ENCODE data around the gene PPP1R3G. TPM values are rescaled to one million over a fixed set of nuclear protein-coding genes. Genes with fewer than 3 reads are reported as not detected.

The PPP1R3G gene
- total RNA-seq: under 1 TPM in 2 of 5 donors, not detected in 3; 0.06 to 0.07 TPM
- not detected for total RNA-seq (2013)
- total RNA-seq: 0 to 0.37 (median 0.05) reads per million in 29 experiments

DNA sequence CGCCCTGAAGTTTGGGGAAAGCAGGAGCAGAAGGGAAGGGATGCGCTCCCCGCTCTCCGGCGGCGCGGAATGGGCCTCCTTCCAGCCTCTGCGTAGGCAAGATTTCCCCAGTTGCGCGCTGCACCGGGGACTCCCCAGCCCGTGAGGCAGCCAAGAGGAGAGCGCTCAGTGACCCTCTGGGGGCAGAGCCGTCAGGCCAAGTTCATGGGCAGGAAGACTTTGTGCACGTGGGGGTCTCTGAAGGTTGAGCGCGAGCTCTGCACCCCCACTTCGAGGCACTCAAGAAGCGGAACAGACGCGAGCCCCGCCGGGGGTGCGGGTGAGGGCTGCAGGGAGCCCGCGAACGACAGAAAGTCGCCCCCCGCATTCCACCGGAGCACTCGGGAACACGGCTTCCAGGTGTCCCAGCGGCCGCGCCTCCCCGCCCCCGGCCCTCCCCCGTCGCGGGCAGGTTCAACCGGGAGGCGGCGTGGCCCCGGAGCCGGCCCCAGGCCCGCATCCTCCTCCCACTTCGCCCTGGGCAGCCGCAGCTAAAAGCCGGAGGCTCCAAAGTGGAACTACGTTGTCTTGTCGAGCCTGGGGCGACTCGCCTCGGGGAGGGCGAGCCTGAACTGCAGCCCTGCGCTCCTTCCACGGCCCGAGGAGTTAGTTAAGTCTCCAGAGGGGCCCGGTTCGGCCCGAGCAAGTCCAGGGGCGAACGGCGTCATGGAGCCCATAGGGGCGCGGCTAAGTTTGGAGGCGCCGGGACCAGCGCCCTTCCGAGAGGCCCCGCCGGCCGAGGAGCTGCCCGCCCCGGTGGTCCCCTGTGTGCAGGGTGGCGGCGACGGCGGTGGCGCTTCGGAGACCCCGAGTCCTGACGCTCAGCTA is at the start of gene PPP1R3G:
PPP1R3G (plus strand) TSS at position 561 of the 867 bp plus-strand sequence; CDS start at position 706, 145 bp downstream.
- peak within 1 kb of the TSS; percentile 28 to 62 (median 34) for H3K4me3 Mint-ChIP-seq
- H3K4me1 ChIP-seq (ENCODE audit: control insufficient read depth in 1 of 2, extremely low read depth in 1 of 2, insufficient read depth in 2 of 2, low read length in 2 of 2): peaks cover 5 to 12% of the 10 kb centered on the region in 2 experiments
- ChIA-PET POLR2A (no interaction called here), CTCF (no interaction called here)
- peak within 1 kb of the TSS in 1 of 2 donors; percentile 68 for H3K4me3 ChIP-seq (ENCODE audit: control insufficient read depth in 1 of 2, extremely low read depth in 1 of 2, low read length in 1 of 2)
- H3K27me3 Mint-ChIP-seq: peaks cover 24 to 58% of the 10 kb centered on the region in 2 donors
- H3K36me3 ChIP-seq (ENCODE audit: control insufficient read depth in 2 of 2, extremely low read depth in 1 of 2, insufficient read depth in 1 of 2, low read length in 1 of 2): no peaks in the 10 kb centered on the region
- peaks cover 2 to 61% of the 10 kb centered on the region in 2 experiments for H3K27me3 ChIP-seq (replicated peaks in 1 of 2; ENCODE audit: control insufficient read depth in 2 of 2, extremely low read depth in 1 of 2, insufficient read depth in 2 of 2, low read length in 1 of 2)
- no peak within 1 kb of the TSS for H3K27ac ChIP-seq (ENCODE audit: low read length)
- no peak for DNase-seq
- no peak within 1 kb of the TSS for H3K27ac Mint-ChIP-seq
- peaks cover 0 to 11% (median 5%) of the 10 kb centered on the region in 3 donors for H3K4me1 Mint-ChIP-seq
- H3K9me3 Mint-ChIP-seq: no peaks in the 10 kb centered on the region
- H3K9me3 ChIP-seq: no peaks in the 10 kb centered on the region
- no peaks in the 10 kb centered on the region for H3K36me3 Mint-ChIP-seq
- no peak for ATAC-seq (replicated peaks in 1 of 4)
- WGBS (ENCODE audit: insufficient coverage): 1% methylated on average over 82 of the region's 83 CpGs

- ChIA-PET POLR2A (no interaction called here), CTCF (interaction anchor here in 1 of 2 donors (1.0 kb wide), 1 partner anchor 22 kb away, joined by 3 read pairs; no protein-coding TSS in a partner anchor)
- Histone ChIP-seq H3K27me3 (replicated peaks in 1 of 2; ENCODE audit: control insufficient read depth in 2 of 2, extremely low read depth in 1 of 2, insufficient read depth in 2 of 2, low read length in 1 of 2) (peaks cover 0 to 2% of the 10 kb centered on the region in 2 experiments), H3K4me1 (ENCODE audit: control insufficient read depth in 1 of 2, extremely low read depth in 1 of 2, insufficient read depth in 2 of 2, low read length in 2 of 2) (no peaks in the 10 kb centered on the region), H3K4me3 (ENCODE audit: control insufficient read depth in 1 of 2, extremely low read depth in 1 of 2, low read length in 1 of 2) (no peak overlapping the region), H3K9me3 (no peaks in the 10 kb centered on the region), H3K36me3 (ENCODE audit: control insufficient read depth in 2 of 2, extremely low read depth in 1 of 2, insufficient read depth in 1 of 2, low read length in 1 of 2) (no peaks in the 10 kb centered on the region), H3K27ac (ENCODE audit: low read length) (no peak overlapping the region)
- Mint-ChIP-seq H3K4me3 (no peak overlapping the region), H3K27ac (no peak overlapping the region), H3K36me3 (no peaks in the 10 kb centered on the region), H3K4me1 (peaks cover 0 to 3% (median 3%) of the 10 kb centered on the region in 3 donors), H3K27me3 (no peaks in the 10 kb centered on the region), H3K9me3 (no peaks in the 10 kb centered on the region)
- ATAC-seq (replicated peaks in 1 of 4): no peak
- DNase-seq: no peak
- WGBS (ENCODE audit: insufficient coverage): 67% methylated on average over 8 of the region's 8 CpGs
These were observed 48.9 kb upstream of the PPP1R3G start for GRCh38 chr6:5036269-5036668.

DNA sequence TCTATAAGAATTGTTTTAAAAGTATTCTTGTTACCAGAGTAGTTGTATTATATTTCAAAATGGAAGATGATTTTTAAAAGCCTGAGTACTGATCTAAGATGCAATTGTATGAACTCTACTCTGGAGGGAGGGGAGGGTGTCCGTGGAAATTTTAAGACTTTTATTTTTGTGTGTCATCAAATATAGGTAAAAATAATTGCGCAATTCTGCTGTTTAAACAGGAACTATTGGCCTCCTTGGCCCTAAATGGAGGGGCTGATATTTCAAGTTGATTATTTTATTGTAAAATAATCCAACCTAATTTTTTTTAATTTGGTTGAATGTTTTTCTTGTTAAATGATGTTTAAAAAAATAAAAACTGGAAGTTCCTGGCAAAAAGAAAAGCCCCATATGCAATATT is 43.2 kb upstream of the PPP1R3G start:
- H3K27ac Mint-ChIP-seq: no peak overlapping the region
- no CpG with 5 or more reads among the region's 2 CpGs for WGBS (ENCODE audit: insufficient coverage)
- Histone ChIP-seq H3K36me3 (ENCODE audit: control insufficient read depth in 2 of 2, extremely low read depth in 1 of 2, insufficient read depth in 1 of 2, low read length in 1 of 2) (no peaks in the 10 kb centered on the region), H3K9me3 (no peaks in the 10 kb centered on the region), H3K27ac (ENCODE audit: low read length) (no peak overlapping the region), H3K4me3 (ENCODE audit: control insufficient read depth in 1 of 2, extremely low read depth in 1 of 2, low read length in 1 of 2) (no peak overlapping the region), H3K4me1 (ENCODE audit: control insufficient read depth in 1 of 2, extremely low read depth in 1 of 2, insufficient read depth in 2 of 2, low read length in 2 of 2) (no peaks in the 10 kb centered on the region), H3K27me3 (replicated peaks in 1 of 2; ENCODE audit: control insufficient read depth in 2 of 2, extremely low read depth in 1 of 2, insufficient read depth in 2 of 2, low read length in 1 of 2) (no peaks in the 10 kb centered on the region)
- ChIA-PET CTCF (interaction anchor here in 1 of 2 donors (0.6 kb wide), 1 partner anchor 1052 kb away, joined by 3 read pairs; no protein-coding TSS in a partner anchor), POLR2A (no interaction called here)
- ATAC-seq (replicated peaks in 1 of 4) (no peak), DNase-seq (no peak)
- H3K4me1 Mint-ChIP-seq: no peaks in the 10 kb centered on the region
- peaks cover 0 to 2% of the 10 kb centered on the region in 2 donors for H3K27me3 Mint-ChIP-seq
- no peaks in the 10 kb centered on the region for H3K9me3 Mint-ChIP-seq
- no peak overlapping the region for H3K4me3 Mint-ChIP-seq
- peaks cover 29% of the 10 kb centered on the region for H3K36me3 Mint-ChIP-seq

- POLR2A ChIA-PET: no interaction called here
These were observed 42.7 kb upstream of the PPP1R3G start for GRCh38 chr6:5042436-5042835.

DNA sequence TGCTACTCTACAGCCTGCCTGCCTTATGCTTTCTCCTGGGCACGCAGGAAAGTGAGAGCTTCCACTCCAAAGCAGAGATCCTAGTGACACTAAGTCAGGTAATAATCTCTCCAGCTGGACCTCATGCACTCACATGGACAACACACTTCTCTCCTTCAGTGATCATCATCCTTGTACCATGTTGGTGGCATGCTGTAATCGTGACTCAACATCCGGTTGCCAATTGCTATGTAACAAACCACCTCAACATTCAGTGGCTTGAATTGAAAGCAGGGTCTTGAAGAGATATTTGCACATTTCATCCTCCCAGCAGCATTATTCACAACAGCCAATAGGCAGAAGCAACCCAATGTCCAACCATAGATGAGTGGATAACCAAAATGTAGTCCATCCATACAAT is 40.3 kb upstream of the PPP1R3G start:
- Histone ChIP-seq H3K4me3 (ENCODE audit: control insufficient read depth in 1 of 2, extremely low read depth in 1 of 2, low read length in 1 of 2) (no peak overlapping the region), H3K27ac (ENCODE audit: low read length) (no peak overlapping the region), H3K36me3 (ENCODE audit: control insufficient read depth in 2 of 2, extremely low read depth in 1 of 2, insufficient read depth in 1 of 2, low read length in 1 of 2) (no peaks in the 10 kb centered on the region), H3K9me3 (no peaks in the 10 kb centered on the region), H3K4me1 (ENCODE audit: control insufficient read depth in 1 of 2, extremely low read depth in 1 of 2, insufficient read depth in 2 of 2, low read length in 2 of 2) (no peaks in the 10 kb centered on the region), H3K27me3 (replicated peaks in 1 of 2; ENCODE audit: control insufficient read depth in 2 of 2, extremely low read depth in 1 of 2, insufficient read depth in 2 of 2, low read length in 1 of 2) (no peaks in the 10 kb centered on the region)
- no peak for ATAC-seq (replicated peaks in 1 of 4)
- H3K27me3 Mint-ChIP-seq: peaks cover 3 to 7% of the 10 kb centered on the region in 2 donors
- H3K27ac Mint-ChIP-seq: no peak overlapping the region
- ChIA-PET POLR2A (no interaction called here), CTCF (no interaction called here)
- peaks cover 32% of the 10 kb centered on the region for H3K36me3 Mint-ChIP-seq
- peaks cover 0 to 7% (median 1%) of the 10 kb centered on the region in 3 donors for H3K9me3 Mint-ChIP-seq
- no peak overlapping the region for H3K4me3 Mint-ChIP-seq
- no peaks in the 10 kb centered on the region for H3K4me1 Mint-ChIP-seq
- DNase-seq: no peak
- WGBS (ENCODE audit: insufficient coverage): no CpG with 5 or more reads among the region's 3 CpGs

More at GRCh38 chr6:5042436-5042835, 42.7 kb upstream of the PPP1R3G start:
- no peak overlapping the region for H3K4me3 ChIP-seq (ENCODE audit: control insufficient read depth in 1 of 2, extremely low read depth in 1 of 2, low read length in 1 of 2)
- no peak overlapping the region for H3K27ac ChIP-seq (ENCODE audit: low read length)
- H3K36me3 ChIP-seq (ENCODE audit: control insufficient read depth in 2 of 2, extremely low read depth in 1 of 2, insufficient read depth in 1 of 2, low read length in 1 of 2): no peaks in the 10 kb centered on the region
- ATAC-seq (replicated peaks in 1 of 4) (no peak), DNase-seq (no peak)
- no peak overlapping the region for H3K4me3 Mint-ChIP-seq
- peaks cover 2 to 3% of the 10 kb centered on the region in 2 donors for H3K27me3 Mint-ChIP-seq
- no peaks in the 10 kb centered on the region for H3K27me3 ChIP-seq (replicated peaks in 1 of 2; ENCODE audit: control insufficient read depth in 2 of 2, extremely low read depth in 1 of 2, insufficient read depth in 2 of 2, low read length in 1 of 2)
- CTCF ChIA-PET: interaction anchor here in 1 of 2 donors (0.6 kb wide), 1 partner anchor 1053 kb away, joined by 3 read pairs; no protein-coding TSS in a partner anchor
- 88% methylated on average over 2 of the region's 3 CpGs for WGBS (ENCODE audit: insufficient coverage)
- no peaks in the 10 kb centered on the region for H3K9me3 ChIP-seq
- peaks cover 29% of the 10 kb centered on the region for H3K36me3 Mint-ChIP-seq
- H3K27ac Mint-ChIP-seq: no peak overlapping the region
- H3K4me1 Mint-ChIP-seq: no peaks in the 10 kb centered on the region
- no peaks in the 10 kb centered on the region for H3K9me3 Mint-ChIP-seq
- no peaks in the 10 kb centered on the region for H3K4me1 ChIP-seq (ENCODE audit: control insufficient read depth in 1 of 2, extremely low read depth in 1 of 2, insufficient read depth in 2 of 2, low read length in 2 of 2)

DNA sequence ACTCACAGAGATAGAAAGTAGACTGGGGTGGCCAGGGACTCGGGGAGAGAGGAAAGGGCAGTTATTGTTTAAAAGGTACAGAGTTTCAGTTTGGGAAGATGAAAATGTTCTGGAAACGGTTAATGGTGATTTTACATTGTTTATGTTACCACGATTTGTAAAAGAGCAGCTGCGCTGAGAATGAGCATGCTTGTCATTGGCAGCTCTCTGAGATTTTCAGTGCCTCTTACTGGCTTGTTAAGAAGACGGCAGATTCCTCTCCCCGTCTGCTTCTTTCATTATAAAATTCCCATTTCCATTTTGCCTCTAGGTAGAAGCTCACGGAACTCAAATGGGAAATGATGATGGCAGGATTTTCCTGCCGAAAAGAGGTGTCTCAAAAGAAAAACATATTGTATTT is 39.7 kb upstream of the PPP1R3G start:
- Mint-ChIP-seq H3K4me1 (no peaks in the 10 kb centered on the region), H3K27ac (no peak overlapping the region), H3K4me3 (no peak overlapping the region), H3K27me3 (peaks cover 3 to 7% of the 10 kb centered on the region in 2 donors), H3K9me3 (peaks cover 0 to 10% (median 7%) of the 10 kb centered on the region in 3 donors), H3K36me3 (peaks cover 32% of the 10 kb centered on the region)
- Histone ChIP-seq H3K9me3 (no peaks in the 10 kb centered on the region), H3K4me3 (ENCODE audit: control insufficient read depth in 1 of 2, extremely low read depth in 1 of 2, low read length in 1 of 2) (no peak overlapping the region), H3K27ac (ENCODE audit: low read length) (no peak overlapping the region), H3K27me3 (replicated peaks in 1 of 2; ENCODE audit: control insufficient read depth in 2 of 2, extremely low read depth in 1 of 2, insufficient read depth in 2 of 2, low read length in 1 of 2) (no peaks in the 10 kb centered on the region), H3K4me1 (ENCODE audit: control insufficient read depth in 1 of 2, extremely low read depth in 1 of 2, insufficient read depth in 2 of 2, low read length in 2 of 2) (no peaks in the 10 kb centered on the region), H3K36me3 (ENCODE audit: control insufficient read depth in 2 of 2, extremely low read depth in 1 of 2, insufficient read depth in 1 of 2, low read length in 1 of 2) (no peaks in the 10 kb centered on the region)
- ATAC-seq (replicated peaks in 1 of 4): no peak
- WGBS (ENCODE audit: insufficient coverage): 95% methylated on average over 4 of the region's 8 CpGs
- DNase-seq: no peak
- ChIA-PET POLR2A (no interaction called here), CTCF (no interaction called here)

Data from T-cell (primary cell).